HEK293T (cell line): ENCODE results near the gene MPIG6B.

Source experiments
- ARNT ChIP-seq: fragments of 450-650 bp; IDR thresholded peaks from 2 replicates; pipeline ENCODE4 v1.6.1; 2017; ENCODE audit warnings: mild to moderate bottlenecking
- BHLHE40 ChIP-seq: fragments of 450-650 bp; IDR thresholded peaks from 2 replicates; pipeline ENCODE4 v1.6.1; 2016; ENCODE audit warnings: mild to moderate bottlenecking, moderate library complexity, borderline replicate concordance
- ELF4 ChIP-seq: fragments of 450-650 bp; IDR thresholded peaks from 2 replicates; pipeline ENCODE4 v1.6.1; 2017; ENCODE audit warnings: antibody characterized with exemption
- FOXA1 ChIP-seq: fragments of 450-650 bp; IDR thresholded peaks from 2 replicates; pipeline ENCODE4 v1.6.1; 2016; ENCODE audit warnings: mild to moderate bottlenecking
- FOXK2 ChIP-seq: fragments of 450-650 bp; IDR thresholded peaks from 2 replicates; pipeline ENCODE4 v1.6.1; 2016; ENCODE audit warnings: mild to moderate bottlenecking
- FOXM1 ChIP-seq: fragments of 450-650 bp; IDR thresholded peaks from 2 replicates; pipeline ENCODE4 v1.6.1; 2017; ENCODE audit warnings: mild to moderate bottlenecking, borderline replicate concordance
- LEF1 ChIP-seq: fragments of 450-650 bp; IDR thresholded peaks from 2 replicates; pipeline ENCODE4 v1.6.1; 2017; ENCODE audit warnings: mild to moderate bottlenecking, borderline replicate concordance
- NFRKB ChIP-seq: fragments of 450-650 bp; IDR thresholded peaks from 2 replicates; pipeline ENCODE4 v1.6.1; 2016; ENCODE audit warnings: mild to moderate bottlenecking, moderate library complexity
- PKNOX1 ChIP-seq: fragments of 450-650 bp; IDR thresholded peaks from 2 replicates; pipeline ENCODE4 v1.6.1; 2016
- SP1 ChIP-seq: fragments of 450-650 bp; IDR thresholded peaks from 2 replicates; pipeline ENCODE4 v1.6.1; 2017
- SUZ12 ChIP-seq: fragments of 450-650 bp; IDR thresholded peaks from 2 replicates; pipeline ENCODE4 v1.6.1; 2016; ENCODE audit warnings: mild to moderate bottlenecking
- TARDBP ChIP-seq: fragments of 450-650 bp; IDR thresholded peaks from 2 replicates; pipeline ENCODE4 v1.6.1; 2016
- ZNF384 ChIP-seq: fragments of 450-650 bp; IDR thresholded peaks from 2 replicates; pipeline ENCODE4 v1.6.1; 2016

GRCh38 chr6:31723980-31724691, 963 bp downstream of the MPIG6B start:
- TF ChIP-seq ARNT = no peak
- no peak for TF ChIP-seq SUZ12
- no peak for TF ChIP-seq FOXK2
- TF ChIP-seq LEF1 = no peak
- TF ChIP-seq ZNF384 = no peak
- TF ChIP-seq BHLHE40 = no peak
- TF ChIP-seq FOXM1 = no peak
- TF ChIP-seq PKNOX1 = no peak
- TF ChIP-seq FOXA1 = no peak
- TF ChIP-seq TARDBP = no peak
- TF ChIP-seq SP1 = no peak
- no peak for TF ChIP-seq ELF4
- TF ChIP-seq NFRKB = no peak
